HEK293 (cell line): ENCODE measurements around the gene ZNF214.
"Not testable (repeated sequence)": the region's sequence is repeated elsewhere in the genome, so short reads cannot be mapped to it uniquely, and the experiment has no call there.

ENCODE experiments used
- CTCF ChIA-PET: fragments of 350-600 bp; formaldehyde crosslinking; extraction: SDS; loops from one replicate; lab custom pipeline; 2021; ENCODE audit warnings: antibody characterized with exemption; lab: Yijun Ruan, JAX
- POLR2A ChIA-PET: fragments of 300-600 bp; formaldehyde crosslinking; extraction: SDS; loops from one replicate; lab custom pipeline; 2020; ENCODE audit warnings: antibody characterized with exemption, inconsistent platforms; lab: Yijun Ruan, JAX
- H3K27ac ChIP-seq: fragments of 200-500 bp; sonication (Bioruptor generic); 2 replicates; pipeline ENCODE4 v1.5.1; 2014; ENCODE audit warnings: low read depth, low read length, control low read depth, inconsistent platforms; ENCODE audit errors: extremely low read depth
- H3K36me3 ChIP-seq, 2 experiments: fragments of 200-500 bp in 1 of 2; sonication (Bioruptor generic) in 1 of 2; 1 replicate in 1 of 2; 2 replicates in 1 of 2; pipeline ENCODE4 v1.5.1; 2014 to 2017; ENCODE audit warnings: inconsistent platforms in 2 of 2, low read length in 2 of 2; ENCODE audit not compliant: control insufficient read depth in 2 of 2, insufficient read depth in 1 of 2
- H3K4me1 ChIP-seq: fragments of 200-500 bp; sonication (Bioruptor generic); 2 replicates; pipeline ENCODE4 v1.5.1; 2014; ENCODE audit warnings: mild to moderate bottlenecking, low read length, inconsistent platforms; ENCODE audit not compliant: control insufficient read depth, insufficient read depth
- H3K4me3 ChIP-seq: 2 replicates; pipeline ENCODE4 v1.5.1; 2011; ENCODE audit warnings: low read depth, mild to moderate bottlenecking, control low read depth, low read length, moderate library complexity
- H3K9me3 ChIP-seq: fragments of 200-500 bp; sonication (Bioruptor generic); 2 replicates; pipeline ENCODE4 v1.5.1; 2014; ENCODE audit warnings: low read depth, low read length, inconsistent platforms; ENCODE audit not compliant: control insufficient read depth, insufficient read depth
- GLI2 ChIP-seq: fragments of 450-650 bp; formaldehyde crosslinking; IDR thresholded peaks from 2 replicates; pipeline ENCODE4; 2017; ENCODE audit warnings: missing biosample characterization, missing genetic modification characterization, low read depth, borderline replicate concordance
- GLI4 ChIP-seq: fragments of 450-650 bp; formaldehyde crosslinking; IDR thresholded peaks from 2 replicates; pipeline ENCODE4 v1.5.1; 2016; ENCODE audit warnings: missing biosample characterization, missing genetic modification characterization
- KLF8 ChIP-seq: fragments of 450-650 bp; formaldehyde crosslinking; IDR thresholded peaks from 2 replicates; pipeline ENCODE4 v1.5.1; 2016; ENCODE audit warnings: missing biosample characterization, missing genetic modification characterization
- KLF9 ChIP-seq: fragments of 450-650 bp; formaldehyde crosslinking; IDR thresholded peaks from 2 replicates; pipeline ENCODE4 v1.5.1; 2016; ENCODE audit warnings: missing biosample characterization, missing genetic modification characterization, low read depth
- OSR2 ChIP-seq: fragments of 450-650 bp; formaldehyde crosslinking; IDR thresholded peaks from 2 replicates; pipeline ENCODE4 v1.5.1; 2016; ENCODE audit warnings: missing biosample characterization, missing genetic modification characterization
- SALL2 ChIP-seq: fragments of 450-650 bp; formaldehyde crosslinking; IDR thresholded peaks from 2 replicates; pipeline ENCODE4 v1.5.0; 2017; ENCODE audit warnings: missing biosample characterization, mild to moderate bottlenecking, missing genetic modification characterization, borderline replicate concordance
- ZNF112 ChIP-seq: fragments of 450-650 bp; formaldehyde crosslinking; IDR thresholded peaks from 2 replicates; pipeline ENCODE4 v1.5.0; 2017; ENCODE audit warnings: missing biosample characterization, missing genetic modification characterization
- ZNF133 ChIP-seq: fragments of 450-650 bp; formaldehyde crosslinking; IDR thresholded peaks from 2 replicates; pipeline ENCODE4 v1.5.1; 2016; ENCODE audit warnings: missing biosample characterization, missing genetic modification characterization
- ZNF16 ChIP-seq: fragments of 450-650 bp; formaldehyde crosslinking; IDR thresholded peaks from 2 replicates; pipeline ENCODE4 v1.5.1; 2016; ENCODE audit warnings: low read depth, missing biosample characterization, missing genetic modification characterization
- ZNF211 ChIP-seq: fragments of 450-650 bp; formaldehyde crosslinking; IDR thresholded peaks from 2 replicates; pipeline ENCODE4 v1.5.1; 2016; ENCODE audit warnings: low read depth, missing biosample characterization, missing genetic modification characterization
- ZNF366 ChIP-seq: fragments of 450-650 bp; formaldehyde crosslinking; conservative IDR thresholded peaks from 2 replicates; pipeline ENCODE4 v1.5.1; 2016; ENCODE audit warnings: missing biosample characterization, missing genetic modification characterization
- ZNF623 ChIP-seq: fragments of 450-650 bp; formaldehyde crosslinking; IDR thresholded peaks from 2 replicates; pipeline ENCODE4 v1.5.1; 2016; ENCODE audit warnings: missing biosample characterization, missing genetic modification characterization
- ZNF624 ChIP-seq: fragments of 450-650 bp; formaldehyde crosslinking; IDR thresholded peaks from 2 replicates; pipeline ENCODE4 v1.5.1; 2017; ENCODE audit warnings: missing biosample characterization, missing genetic modification characterization
- ZNF677 ChIP-seq: fragments of 450-650 bp; IDR thresholded peaks from 2 replicates; pipeline ENCODE4 v1.5.0; 2018; ENCODE audit warnings: missing biosample characterization, mild to moderate bottlenecking, missing genetic modification characterization, moderate library complexity
- TF ChIP-seq, protein P1 (sequence below): fragments of 450-650 bp; formaldehyde crosslinking; IDR thresholded peaks from 2 replicates; pipeline ENCODE4 v1.5.1; 2016; ENCODE audit warnings: missing biosample characterization, missing genetic modification characterization
- TF ChIP-seq, protein P2 (sequence below): fragments of 450-650 bp; formaldehyde crosslinking; IDR thresholded peaks from 2 replicates; pipeline ENCODE4 v1.5.1; 2016; ENCODE audit warnings: missing biosample characterization, missing genetic modification characterization, low read depth

Gene ZNF214

DNA sequence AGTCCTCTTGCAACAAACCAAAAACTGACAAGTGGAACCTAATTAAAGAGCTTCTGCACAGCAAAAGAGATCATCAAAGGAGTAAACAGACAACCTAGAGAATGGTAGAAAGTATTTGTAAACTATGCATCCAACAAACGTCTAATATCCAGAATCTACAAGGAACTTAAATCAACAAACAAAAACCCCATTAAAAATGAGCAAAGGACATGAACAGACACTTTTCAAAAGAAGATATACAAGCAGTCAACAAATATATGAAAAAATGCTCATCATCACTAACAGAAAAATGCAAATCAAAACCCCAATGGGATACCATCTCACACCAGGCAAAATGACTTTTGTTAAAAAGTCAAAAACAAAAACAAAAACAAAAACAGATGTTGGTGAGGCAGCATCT is 33.7 kb downstream of the ZNF214 start:
- H3K4me1 ChIP-seq, result no peaks in the 10 kb centered on the region
- TF ChIP-seq ZNF133 (peak; percentile 53), SALL2 (tag by site-specific recombination) (no peak), KLF9 (no peak)
- TF ChIP-seq, all 188 proteins: peak for 1
- Histone ChIP-seq H3K27ac (no peak overlapping the region), H3K4me3 (no peak overlapping the region), H3K36me3 (no peaks in the 10 kb centered on the region), H3K9me3 (no peaks in the 10 kb centered on the region)
- ChIA-PET CTCF (interaction anchor here (1.0 kb wide), 1 partner anchor 174 kb away, joined by 3 read pairs; no protein-coding TSS in a partner anchor), POLR2A (no interaction called here)

DNA sequence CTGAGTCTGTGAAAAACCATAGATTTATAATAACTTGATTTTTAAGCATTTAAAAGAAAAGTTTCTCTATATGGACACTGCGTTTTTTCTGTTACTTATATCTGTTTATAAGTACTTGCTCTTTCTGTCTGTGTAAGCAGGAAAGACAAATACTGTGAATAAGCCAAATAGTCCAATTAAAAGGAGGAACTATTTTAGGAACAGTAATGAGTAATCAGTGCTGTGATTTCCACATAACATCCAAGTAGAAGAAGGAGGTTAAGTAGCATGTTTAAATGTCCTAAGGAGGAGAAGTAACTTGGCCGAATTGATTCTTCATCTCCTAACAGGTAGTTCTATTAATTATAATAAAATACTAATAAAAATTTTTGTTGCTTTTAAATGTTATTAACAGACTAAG is 40.8 kb downstream of the ZNF214 start:
- POLR2A ChIA-PET, result no interaction called here
- H3K27ac ChIP-seq, result no peak overlapping the region
- CTCF ChIA-PET, result interaction anchor here (0.6 to 1.4 kb wide), 3 partner anchors 9 to 711 kb away, joined by 3 to 5 read pairs (median 4); no protein-coding TSS in a partner anchor
- H3K9me3 ChIP-seq, result no peaks in the 10 kb centered on the region
- H3K36me3 ChIP-seq, result no peaks in the 10 kb centered on the region
- H3K4me1 ChIP-seq, result no peaks in the 10 kb centered on the region
- TF ChIP-seq ZNF677 (tag by site-specific recombination) (no peak), ZNF624 (tag by site-specific recombination) (no peak), ZNF112 (tag by site-specific recombination) (no peak), ZNF16 (tag by site-specific recombination) (no peak), GLI4 (tag by site-specific recombination) (no peak), KLF8 (tag by site-specific recombination) (no peak), GLI2 (no peak), ZNF211 (no peak), ZNF623 (tag by site-specific recombination) (no peak), OSR2 (tag by site-specific recombination) (no peak), ZNF366 (tag by site-specific recombination) (no peak)
- TF ChIP-seq, protein P1, sequence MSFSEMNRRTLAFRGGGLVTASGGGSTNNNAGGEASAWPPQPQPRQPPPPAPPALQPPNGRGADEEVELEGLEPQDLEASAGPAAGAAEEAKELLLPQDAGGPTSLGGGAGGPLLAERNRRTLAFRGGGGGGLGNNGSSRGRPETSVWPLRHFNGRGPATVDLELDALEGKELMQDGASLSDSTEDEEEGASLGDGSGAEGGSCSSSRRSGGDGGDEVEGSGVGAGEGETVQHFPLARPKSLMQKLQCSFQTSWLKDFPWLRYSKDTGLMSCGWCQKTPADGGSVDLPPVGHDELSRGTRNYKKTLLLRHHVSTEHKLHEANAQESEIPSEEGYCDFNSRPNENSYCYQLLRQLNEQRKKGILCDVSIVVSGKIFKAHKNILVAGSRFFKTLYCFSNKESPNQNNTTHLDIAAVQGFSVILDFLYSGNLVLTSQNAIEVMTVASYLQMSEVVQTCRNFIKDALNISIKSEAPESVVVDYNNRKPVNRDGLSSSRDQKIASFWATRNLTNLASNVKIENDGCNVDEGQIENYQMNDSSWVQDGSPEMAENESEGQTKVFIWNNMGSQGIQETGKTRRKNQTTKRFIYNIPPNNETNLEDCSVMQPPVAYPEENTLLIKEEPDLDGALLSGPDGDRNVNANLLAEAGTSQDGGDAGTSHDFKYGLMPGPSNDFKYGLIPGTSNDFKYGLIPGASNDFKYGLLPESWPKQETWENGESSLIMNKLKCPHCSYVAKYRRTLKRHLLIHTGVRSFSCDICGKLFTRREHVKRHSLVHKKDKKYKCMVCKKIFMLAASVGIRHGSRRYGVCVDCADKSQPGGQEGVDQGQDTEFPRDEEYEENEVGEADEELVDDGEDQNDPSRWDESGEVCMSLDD (tag by site-specific recombination), result no peak
- TF ChIP-seq, protein P2, sequence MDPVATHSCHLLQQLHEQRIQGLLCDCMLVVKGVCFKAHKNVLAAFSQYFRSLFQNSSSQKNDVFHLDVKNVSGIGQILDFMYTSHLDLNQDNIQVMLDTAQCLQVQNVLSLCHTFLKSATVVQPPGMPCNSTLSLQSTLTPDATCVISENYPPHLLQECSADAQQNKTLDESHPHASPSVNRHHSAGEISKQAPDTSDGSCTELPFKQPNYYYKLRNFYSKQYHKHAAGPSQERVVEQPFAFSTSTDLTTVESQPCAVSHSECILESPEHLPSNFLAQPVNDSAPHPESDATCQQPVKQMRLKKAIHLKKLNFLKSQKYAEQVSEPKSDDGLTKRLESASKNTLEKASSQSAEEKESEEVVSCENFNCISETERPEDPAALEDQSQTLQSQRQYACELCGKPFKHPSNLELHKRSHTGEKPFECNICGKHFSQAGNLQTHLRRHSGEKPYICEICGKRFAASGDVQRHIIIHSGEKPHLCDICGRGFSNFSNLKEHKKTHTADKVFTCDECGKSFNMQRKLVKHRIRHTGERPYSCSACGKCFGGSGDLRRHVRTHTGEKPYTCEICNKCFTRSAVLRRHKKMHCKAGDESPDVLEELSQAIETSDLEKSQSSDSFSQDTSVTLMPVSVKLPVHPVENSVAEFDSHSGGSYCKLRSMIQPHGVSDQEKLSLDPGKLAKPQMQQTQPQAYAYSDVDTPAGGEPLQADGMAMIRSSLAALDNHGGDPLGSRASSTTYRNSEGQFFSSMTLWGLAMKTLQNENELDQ, result no peak
- H3K4me3 ChIP-seq, result no peak overlapping the region

DNA sequence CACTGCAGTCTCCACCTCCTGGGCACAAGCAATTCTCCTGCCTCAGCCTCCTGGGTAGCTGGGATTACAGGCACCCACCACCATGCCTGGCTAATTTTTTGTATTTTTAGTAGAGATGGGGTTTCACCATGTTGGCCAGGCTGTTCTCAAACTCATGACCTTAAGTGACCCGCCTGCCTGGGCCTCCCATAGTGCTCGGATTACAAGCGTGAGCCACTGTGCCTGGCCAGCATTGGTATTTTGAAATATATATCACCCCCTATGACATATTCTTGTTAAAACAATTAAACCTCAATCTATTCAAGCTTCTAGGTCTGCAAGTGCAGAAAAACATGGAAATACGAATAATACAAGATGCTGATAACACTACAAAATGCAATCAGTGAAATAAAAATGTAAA is 50.3 kb downstream of the ZNF214 start:
- H3K4me1 ChIP-seq, POLR2A ChIA-PET, H3K36me3 ChIP-seq, H3K4me3 ChIP-seq, H3K27ac ChIP-seq, H3K9me3 ChIP-seq: not testable (repeated sequence)
- CTCF ChIA-PET, result interaction anchor here (0.5 kb wide), 1 partner anchor 73 kb away, joined by 3 read pairs; no protein-coding TSS in a partner anchor
